CD1c-positive myeloid dendritic cell (primary cell): Measurements from ENCODE around the gene ERN1.
A peak's percentile ranks its signal among the peaks of the same experiment; 100 is the strongest.

Experiments
- DNase-seq: peaks from one replicate; pipeline ENCODE4 v3.0.0-alpha.2; 2016; ENCODE audit errors: extremely low spot score

ERN1 gene

DNA sequence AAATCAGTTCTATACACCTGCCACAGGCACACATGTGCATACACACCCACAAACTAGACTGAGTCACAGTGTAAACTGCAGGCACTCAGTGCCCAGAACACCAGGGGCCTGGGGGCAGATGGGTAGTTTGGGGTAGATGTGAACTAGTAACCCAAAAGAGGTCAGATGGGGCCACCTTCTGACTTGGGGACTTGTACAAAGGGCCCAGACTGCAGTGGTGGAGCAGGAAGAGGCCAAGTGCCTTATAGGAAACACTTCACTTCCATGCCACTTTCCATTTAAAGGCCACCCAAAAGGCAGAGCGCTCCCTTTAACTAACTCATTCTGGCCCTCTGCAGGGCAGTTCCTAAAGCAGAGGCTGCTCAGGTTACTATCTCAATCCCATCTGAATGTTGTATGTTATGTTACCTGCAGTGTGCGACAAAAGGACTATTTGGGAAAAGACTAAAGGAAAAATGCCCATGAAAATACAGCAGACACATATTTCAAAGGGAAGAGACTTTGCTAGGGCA, 27.8 kb upstream of the ERN1 start:
- DNase-seq = no peak

DNA sequence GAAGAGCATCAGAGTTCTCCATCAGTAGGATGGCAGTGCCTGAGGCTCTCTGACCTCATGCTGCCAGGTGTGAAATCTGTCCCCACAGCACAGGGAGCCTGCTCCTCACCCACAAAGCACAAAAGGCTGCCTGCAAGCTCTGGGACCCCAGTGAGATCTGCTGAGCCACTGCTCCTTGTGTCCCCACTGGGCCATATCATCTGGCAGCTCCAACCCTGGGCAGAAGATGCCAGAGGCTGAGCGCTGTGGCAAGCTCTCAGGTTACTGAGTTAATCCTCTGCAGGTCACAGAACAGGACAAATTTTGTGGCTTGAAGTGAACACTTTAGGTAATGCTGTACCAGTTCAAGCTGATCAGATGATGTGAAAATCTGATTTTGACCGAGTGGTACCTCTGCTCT, 26.7 kb upstream of the ERN1 start:
- no peak for DNase-seq

DNA sequence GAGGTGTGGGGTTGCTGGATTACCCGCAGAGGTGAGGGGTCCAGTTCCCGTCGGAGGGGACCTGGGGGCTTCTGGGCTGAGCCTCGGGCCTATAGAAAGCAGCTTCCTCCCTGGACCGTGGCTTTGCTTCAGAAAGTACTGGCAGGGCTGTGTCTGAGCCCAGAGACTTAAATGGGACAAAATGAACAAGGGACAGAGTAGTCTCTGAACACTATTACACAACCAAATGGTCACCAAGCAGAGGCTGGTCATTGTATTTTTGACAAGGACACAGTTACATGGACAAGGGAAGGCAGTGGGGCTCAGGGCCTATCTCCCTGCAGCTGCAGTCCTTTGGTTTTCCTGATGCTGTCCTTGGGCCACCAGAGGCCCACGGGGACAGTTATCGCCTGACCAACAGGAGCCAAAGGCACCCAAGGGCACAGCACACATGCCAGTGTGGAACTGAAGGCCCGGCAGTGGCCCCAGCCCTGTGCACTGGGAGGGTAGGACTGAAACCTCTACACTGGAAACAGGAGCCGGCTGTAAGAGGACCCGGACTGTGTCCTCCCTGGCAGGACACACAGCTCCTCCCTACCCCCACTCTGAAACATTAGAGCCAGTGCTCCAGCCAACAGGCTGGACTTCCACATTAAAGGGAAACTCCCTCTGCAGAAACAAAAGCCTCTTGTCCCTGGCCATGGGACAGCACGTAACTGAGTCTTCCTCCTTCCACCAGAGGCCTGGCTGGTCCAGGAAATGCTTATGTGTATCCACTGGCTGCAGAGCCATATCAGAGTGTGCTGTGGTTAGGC, 26.0 kb upstream of the ERN1 start:
- peak; percentile 60 for DNase-seq

DNA sequence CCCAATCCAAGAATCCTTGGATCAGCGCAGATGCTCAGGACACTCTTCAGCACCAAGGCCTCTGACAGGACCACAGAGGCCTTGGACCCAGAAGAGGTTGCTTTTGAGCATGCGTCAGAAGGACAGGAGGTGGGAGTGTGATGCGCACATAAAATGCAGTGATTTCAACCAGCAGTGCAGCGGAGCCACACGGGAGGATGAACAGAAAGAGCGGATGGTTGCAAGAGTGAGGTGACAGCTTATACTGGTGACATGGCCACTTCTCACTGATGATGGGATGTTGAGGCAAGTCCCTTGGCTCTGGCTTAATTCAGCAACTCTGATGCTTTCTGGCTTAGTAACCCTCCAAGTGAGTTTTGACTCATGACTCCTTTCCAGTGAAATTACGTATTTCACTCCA, 25.2 kb upstream of the ERN1 start:
- DNase-seq = no peak

DNA sequence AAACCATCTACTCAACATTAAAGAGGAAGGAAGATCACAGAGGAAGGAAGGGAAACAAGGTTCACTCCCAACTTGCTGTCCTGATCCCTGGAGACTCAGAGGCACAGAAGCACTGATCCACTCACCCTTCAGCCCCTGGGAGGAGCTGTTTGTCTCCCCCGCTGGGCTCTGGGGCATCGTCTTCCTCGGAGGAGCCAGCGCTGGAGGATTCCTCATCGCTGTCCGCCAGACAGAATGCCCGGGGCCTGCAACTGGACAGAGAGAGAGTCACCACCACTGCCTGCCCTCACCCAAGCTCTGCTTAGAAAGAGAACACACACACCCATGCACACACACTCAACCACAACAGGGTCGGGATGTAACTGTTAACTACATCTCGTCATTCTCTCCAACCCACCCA, 24.8 kb upstream of the ERN1 start:
- DNase-seq = no peak

DNA sequence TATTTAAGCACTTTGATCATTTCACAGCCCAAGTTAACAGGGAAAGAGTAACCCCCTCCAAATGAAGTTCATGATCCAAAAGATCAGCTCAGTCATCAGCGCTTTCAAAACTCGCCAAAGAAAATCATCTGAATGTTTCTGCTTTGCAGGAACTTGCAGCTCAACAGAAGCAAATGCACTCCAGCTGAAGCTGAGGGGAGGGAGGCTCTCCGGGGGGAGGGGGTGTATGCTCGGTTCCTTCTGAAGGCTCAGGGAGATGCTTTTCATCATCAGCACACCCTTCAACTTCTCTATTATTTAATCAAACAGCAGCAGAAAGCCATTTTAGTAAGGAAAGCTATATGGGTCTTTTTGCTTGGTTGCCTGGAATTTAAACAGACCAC, 24.4 kb upstream of the ERN1 start:
- peak; percentile 57 for DNase-seq

DNA sequence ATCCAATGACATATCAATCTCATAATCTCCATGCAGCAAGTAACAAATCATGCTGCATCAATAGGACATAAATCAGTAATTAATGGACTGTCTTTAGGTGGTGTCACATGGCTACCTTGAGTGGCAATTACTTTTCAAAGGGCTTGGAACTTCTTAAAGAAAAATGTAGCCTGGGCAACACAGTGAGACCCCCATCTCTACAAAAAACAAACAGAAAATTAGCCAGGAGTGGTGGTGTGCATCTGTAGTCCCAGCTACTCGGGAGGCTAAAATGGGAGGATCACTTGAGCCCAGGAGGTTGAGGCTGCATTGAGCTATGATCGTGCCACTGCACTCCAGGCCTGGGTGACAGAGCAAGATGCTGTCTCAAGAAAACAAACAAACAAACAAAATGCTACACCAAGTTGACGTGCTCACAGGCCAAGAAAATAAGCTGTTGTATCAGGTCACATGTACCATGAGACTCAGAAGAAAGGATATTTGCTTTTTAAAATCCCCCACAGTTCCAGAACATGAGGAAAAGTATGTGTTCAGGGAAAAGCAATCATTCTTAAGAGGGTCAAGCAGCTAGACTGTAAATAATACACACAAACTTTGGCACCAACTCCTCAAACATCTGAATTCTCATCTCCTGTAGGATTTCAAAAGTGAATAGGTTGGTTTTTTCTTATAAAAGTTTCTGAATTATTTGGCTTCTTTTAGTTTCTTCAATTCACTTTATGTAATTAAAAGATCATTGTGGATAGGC, 23.8 kb upstream of the ERN1 start:
- DNase-seq = no peak

DNA sequence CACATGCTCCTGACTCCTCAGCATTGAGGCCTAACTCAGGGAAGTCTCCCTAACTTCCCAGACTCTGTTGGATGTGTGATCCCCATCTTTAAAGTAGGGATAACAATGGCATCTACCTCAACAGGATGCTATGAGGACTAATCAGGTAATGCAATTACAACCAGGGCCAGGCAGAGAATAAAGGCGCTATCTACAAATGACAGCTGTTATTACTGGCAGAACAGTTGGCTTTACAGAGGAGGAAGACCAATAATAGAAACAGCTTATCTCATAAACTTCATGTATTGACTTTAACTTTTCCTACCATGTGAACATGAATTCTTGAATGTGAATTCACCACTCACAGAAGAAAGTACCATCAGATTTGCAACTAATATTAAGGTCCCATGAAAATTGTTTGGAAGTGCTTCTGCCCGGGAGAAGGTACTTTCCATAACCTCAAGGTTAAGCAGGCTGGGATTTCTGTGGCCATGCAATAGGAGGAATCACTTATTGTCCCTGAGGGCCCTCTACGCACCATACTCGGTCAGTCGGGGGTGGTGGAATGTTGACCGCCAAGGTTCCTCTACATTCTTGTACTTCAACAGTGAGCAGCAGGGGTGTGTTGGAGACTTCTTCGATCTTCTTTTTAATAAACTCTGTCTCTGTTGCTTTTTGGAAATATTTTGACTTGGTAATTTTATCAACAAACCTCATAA, 22.6 kb upstream of the ERN1 start:
- no peak for DNase-seq

DNA sequence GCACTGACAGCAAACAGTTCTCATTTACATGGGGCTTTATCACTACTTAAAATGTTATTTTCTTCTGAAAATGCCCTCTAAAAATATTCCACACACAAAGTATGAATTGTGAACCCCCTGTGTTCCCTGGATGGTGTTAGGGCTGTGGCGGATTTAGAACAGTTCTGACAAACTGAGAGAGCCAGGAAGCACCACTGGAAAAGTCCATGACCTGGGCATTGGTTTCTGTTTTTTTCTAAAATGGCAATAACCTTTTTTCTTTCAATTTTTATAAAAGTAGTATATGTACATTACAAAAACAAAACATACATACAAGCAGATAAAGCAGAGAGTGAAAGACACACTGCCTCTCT, 21.0 kb upstream of the ERN1 start:
- no peak for DNase-seq

DNA sequence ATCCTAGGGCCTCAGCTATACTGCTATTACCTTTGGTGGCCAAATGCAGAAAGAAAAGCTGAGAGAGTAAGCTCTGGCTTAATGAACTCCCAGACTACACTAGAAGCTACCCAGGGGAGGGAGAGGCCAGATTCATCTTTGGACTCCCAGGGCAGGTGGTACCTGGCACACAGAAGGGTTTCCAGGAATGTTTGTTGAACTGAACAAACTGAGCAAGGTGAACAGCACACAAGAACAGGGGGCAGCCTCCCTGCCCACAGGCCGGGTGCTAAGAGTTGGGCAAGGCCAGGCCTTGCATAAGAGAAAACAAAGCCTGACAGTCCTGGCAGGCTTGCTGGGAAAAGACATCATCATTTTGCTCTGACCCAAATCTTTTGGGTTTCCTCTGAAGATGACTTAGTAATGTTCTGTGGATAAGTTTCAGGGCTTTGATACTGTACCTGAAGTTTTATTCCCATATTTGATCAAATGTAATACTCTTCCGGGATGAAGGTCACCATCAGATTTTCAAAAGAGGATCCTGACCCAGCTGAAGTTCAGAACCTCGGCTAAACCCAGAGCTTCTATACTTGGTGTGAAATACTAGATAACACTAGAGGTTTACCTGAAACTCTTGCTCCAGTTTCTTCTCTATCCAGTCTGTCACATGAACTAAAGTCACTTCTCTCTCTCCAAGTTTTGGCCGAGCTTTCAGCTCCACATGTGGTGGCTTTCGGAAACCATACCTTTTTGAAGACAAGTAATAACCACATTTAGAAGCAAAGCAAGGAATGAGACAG, 20.5 kb upstream of the ERN1 start:
- DNase-seq = no peak

DNA sequence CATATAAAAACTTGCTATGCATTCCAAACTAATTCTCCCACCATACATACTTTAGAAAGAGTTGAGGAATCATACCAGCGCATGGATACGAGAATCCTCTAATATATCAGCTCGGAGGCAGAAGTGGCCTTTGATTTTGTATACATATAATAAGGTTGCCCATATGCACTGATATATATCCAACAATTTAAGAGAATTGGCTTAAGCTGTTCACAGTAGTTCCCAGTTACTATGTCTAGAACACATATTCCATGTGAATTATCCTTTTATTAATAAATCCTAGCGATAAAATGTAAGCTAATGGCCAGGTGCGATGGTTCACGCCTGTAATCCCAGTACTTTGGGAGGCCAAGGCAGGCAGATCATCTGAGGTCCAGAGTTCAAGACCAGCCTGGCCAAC, 19.3 kb upstream of the ERN1 start:
- DNase-seq = no peak

DNA sequence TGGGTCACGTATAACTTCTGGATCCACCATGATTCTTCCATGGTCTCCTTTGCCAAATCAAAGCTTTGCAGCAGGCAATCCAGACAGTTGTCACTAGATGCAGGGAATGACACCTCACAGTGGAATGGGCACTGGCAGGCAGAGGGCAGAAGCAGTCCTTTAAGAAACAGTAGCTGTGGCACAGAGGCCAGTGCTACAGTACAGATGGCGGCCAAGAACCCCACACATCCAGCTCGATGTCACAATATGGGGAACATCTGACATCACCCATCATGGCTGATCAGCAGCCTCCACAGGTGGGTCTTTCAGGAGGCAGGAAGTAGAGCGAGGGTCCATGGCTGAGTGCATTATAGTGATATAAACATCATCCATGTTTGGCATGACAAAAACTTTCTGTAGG, 18.8 kb upstream of the ERN1 start:
- peak; percentile 26 for DNase-seq

DNA sequence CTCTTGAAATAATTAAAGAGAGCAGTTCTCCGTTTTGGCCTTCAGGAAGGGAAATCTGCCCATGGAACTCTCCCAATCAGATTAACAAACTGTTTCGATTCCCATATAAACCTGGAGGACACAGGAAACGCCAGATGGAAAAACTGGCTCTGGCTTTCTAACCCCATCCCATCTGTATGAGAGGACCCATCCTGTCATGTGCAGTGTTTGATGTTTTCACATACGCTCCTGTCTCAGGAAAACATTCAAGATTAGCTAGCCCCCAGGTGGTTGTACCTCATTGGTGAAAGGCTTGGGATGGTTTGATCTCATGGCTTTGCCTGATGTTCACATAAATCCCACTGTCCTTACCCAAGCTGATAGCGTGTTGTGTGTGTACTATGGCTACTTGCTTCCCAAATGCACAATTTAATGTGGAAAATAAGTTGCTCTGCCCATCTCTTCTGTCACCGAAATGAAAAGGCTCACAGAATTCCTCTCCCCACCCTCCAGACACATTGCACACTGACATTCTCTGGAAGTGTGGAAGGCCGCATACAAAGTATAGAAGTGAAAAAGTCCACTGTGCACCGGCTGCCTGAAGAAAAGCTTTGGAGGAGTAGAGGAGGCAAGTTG, 18.2 kb upstream of the ERN1 start:
- no peak for DNase-seq

DNA sequence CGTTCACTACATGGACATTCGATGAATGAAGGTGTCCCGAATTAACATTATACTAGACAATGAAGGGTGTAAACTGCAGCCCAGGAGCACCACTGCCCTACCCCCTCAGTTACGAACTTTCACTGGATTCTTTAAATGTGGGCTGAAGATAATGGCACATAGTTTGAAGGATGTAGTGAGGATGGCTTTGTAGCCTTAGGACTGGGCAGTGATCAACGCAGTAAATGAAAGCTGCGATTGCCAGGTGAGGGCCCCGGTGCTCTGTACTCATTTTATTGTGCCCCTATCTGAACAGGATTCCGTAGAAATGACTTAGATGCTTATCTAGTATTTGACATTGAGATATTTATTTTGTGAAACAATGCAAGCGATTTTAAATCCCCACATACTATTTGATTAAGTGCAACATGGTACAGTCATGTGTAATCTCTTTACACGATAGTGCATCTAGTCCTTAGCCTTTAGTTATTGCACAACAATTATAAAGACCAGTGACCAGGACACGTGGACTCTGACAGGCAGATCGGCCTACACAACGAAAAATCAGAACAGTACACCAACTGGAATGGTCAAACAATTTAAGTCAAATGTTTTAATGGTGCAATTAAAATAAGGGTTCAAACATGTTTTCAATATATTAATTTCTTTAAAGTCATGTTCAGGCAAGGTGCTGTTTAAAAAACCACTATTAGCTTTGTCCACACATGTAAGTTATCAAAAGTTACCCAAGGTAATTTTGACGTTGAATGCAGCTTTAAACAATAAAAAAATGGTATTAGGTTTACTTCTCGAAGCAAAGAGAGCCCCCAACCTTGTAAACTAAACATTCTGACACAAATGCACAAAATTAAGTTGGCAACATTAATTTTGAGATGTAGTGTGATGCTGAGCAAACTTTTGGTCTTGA, 17.4 kb upstream of the ERN1 start:
- DNase-seq = peak; percentile 29

DNA sequence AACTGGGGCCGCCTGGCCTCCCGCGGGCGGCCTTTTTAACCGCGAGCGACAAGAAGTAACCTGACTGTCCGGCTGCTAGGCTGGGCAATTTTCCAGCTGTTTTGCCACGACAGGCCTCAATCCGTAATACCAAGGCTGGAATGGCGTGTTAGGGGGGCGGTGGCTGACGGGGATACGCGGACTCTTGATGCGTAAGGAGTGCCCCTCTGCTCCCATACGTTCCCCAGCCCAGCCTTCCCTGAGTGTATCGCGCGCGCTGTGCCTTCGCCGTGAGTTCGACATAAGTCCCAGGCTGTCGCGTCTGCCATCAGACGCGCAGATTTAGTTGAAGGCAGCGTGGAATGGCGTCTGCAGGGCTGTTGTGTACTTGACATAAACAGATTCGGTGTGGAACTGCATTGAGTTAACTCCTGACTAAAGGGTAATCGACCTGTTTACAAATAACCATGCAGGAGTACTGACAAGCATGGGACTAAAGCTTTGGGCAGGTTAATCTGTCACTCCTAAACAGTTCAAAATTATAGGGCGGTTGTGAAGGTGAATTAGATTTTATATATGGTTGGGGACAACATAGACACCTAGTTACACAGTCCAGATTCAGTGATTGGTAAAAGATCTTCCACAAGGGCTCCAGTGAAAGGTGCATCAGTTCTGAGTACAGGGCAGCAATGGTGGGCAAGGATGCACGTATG, 16.6 kb upstream of the ERN1 start:
- DNase-seq = peak; percentile 49

DNA sequence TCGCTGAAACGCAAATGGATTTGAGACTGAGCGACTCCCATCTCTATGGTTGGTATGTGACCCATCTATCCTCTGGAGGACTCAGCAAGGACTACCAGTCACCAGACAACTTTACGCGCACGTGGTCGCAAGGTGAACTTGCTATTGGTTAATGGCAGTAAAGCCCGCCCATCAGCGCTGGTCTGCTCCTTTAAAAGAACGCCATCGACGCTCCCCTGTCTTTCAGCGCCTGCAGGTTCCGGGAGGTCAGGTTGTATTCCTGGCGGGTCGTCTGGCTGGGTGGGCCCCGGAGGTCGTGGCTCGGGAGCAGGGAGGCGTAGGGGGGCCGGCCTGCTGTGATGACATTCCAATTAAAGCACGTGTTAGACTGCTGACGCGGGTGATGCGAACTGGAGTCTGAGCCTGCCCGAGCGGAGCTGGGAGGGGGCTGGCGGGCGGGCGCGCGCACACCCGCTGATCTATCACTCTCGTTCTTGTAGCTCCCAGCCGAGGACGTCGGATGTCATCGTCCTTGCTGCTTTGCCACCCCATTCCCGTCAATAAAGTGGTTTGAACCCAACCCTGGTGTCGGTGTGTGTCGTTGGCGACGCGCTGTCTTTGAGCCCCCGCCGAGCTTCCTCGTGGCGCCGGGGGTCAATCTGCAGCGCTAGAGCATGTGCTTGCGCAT, 15.9 kb upstream of the ERN1 start:
- peak; percentile 99 for DNase-seq

DNA sequence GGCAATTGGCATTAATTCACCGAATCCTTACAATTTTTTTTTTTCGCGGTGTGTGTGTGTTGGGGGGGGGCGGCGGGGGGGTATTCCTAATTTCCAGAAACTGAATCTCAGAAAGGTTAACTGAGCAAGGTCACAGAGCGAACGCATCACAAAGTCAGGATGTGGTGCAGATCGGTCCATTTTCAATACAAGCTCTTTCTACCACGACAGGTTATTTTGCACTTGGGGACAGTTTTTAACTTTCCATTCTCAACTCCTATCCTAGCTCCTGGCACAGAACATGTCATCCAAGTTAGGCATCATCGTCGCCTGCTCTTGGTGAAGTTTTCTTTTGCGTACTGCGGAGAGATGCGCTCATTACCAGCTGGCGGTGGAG, 15.4 kb upstream of the ERN1 start:
- no peak for DNase-seq

DNA sequence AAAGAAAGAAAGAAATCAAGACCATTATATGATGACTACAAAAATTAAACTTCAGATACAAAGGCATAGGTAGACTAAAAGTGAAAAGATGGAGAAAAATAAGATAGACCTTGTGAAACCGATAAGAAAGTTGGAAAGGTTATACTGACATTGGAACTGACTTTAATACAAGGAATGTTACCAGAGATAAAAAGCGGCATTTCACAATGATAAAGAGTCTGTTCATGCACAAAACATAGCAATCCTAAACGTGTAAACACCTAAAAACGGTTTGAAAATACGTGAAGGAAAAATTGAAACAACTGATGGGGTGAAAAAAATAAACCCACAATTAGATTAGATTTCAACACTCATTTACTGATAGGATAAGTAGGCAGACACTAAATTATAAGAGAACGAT, 9.6 kb upstream of the ERN1 start:
- no peak for DNase-seq

DNA sequence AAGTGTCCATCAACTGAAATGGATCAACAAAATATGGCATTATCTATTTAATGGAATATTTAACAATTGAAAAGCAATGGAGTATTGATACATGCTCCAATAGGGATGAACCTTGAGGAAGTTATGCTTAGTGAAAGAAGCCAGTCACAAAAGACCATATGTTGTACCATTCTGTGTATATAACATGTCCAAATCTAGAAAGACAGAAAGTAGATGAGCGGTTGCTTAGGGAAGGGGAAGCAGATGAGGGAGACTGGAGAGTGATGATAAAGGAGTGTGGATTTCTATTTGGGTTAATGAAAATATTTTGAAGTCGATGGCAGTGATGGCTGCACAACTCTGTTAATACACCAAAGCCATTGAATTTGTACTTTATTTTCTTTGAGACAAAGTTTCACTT, 8.5 kb upstream of the ERN1 start:
- no peak for DNase-seq
